OCI-LY7 (cell line): ENCODE data around the gene IL1RAPL2. TPM values are rescaled to one million over a fixed set of nuclear protein-coding genes. Genes with fewer than 3 reads are reported as not detected.

ENCODE experiments used
- BruUV-seq: library from RNA; stranded (reverse); fragments of 400-500 nt; replicated peaks from 2 replicates; lab custom pipeline; 2021; lab: Mats Ljungman, UMichigan
- CTCF ChIA-PET: fragments of 300-600 bp; sonication (Branson Sonifier 250); formaldehyde crosslinking; loops from one replicate; lab custom pipeline; 2022; ENCODE audit warnings: antibody characterized with exemption; ENCODE audit not compliant: unreplicated experiment; lab: Charles Lee
- POLR2A ChIA-PET: fragments of 300-600 bp; sonication (Branson Sonifier 250); formaldehyde crosslinking; loops from one replicate; lab custom pipeline; 2022; ENCODE audit warnings: antibody characterized with exemption; lab: Charles Lee
- DNase-seq: peaks from one replicate; pipeline ENCODE4 v3.0.0-alpha.2; 2015; ENCODE audit warnings: low spot score
- H2AFZ ChIP-seq: fragments of 200-600 bp; sonication (generic), shearing (Covaris generic); 2 replicates; pipeline ENCODE4 v1.6.1; 2014; ENCODE audit warnings: mild to moderate bottlenecking, antibody characterized with exemption, low read length, moderate library complexity
- H3K27ac ChIP-seq: fragments of 200-600 bp; sonication (generic); 2 replicates; pipeline ENCODE4 v1.5.1; 2014; ENCODE audit warnings: mixed run types, low read depth, mild to moderate bottlenecking, moderate library complexity, low read length, inconsistent platforms; ENCODE audit not compliant: poor library complexity, severe bottlenecking
- H3K36me3 ChIP-seq: fragments of 200-600 bp; sonication (generic); 2 replicates; pipeline ENCODE4 v1.6.1; 2014; ENCODE audit warnings: mild to moderate bottlenecking, antibody characterized with exemption, low read length, moderate library complexity, mixed read lengths; ENCODE audit not compliant: insufficient read depth
- H3K4me1 ChIP-seq: fragments of 200-600 bp; sonication (generic); 2 replicates; pipeline ENCODE4 v1.5.1; 2014; ENCODE audit warnings: mild to moderate bottlenecking, low read length; ENCODE audit not compliant: insufficient read depth, poor library complexity, severe bottlenecking
- H3K4me2 ChIP-seq: fragments of 200-600 bp; sonication (generic); 2 replicates; pipeline ENCODE4 v1.6.1; 2014; ENCODE audit warnings: mild to moderate bottlenecking, low read length
- H3K4me3 ChIP-seq: fragments of 200-600 bp; sonication (generic); 2 replicates; pipeline ENCODE4 v1.5.1; 2014; ENCODE audit warnings: mild to moderate bottlenecking, low read depth, low read length; ENCODE audit not compliant: poor library complexity, severe bottlenecking
- H3K79me2 ChIP-seq: fragments of 200-600 bp; sonication (generic); 2 replicates; pipeline ENCODE4 v1.6.1; 2016; ENCODE audit warnings: low read depth, mild to moderate bottlenecking, low read length, moderate library complexity, mixed read lengths; ENCODE audit not compliant: insufficient read depth
- H3K9me2 ChIP-seq: fragments of 200-600 bp; sonication (generic); 2 replicates; pipeline ENCODE4 v1.6.1; 2016; ENCODE audit warnings: mild to moderate bottlenecking, low read length, mixed read lengths; ENCODE audit not compliant: insufficient read depth
- H3K9me3 ChIP-seq: fragments of 200-600 bp; sonication (generic); 2 replicates; pipeline ENCODE4 v1.6.1; 2014; ENCODE audit warnings: mild to moderate bottlenecking, mixed run types, low read length, mixed read lengths
- H4K20me1 ChIP-seq: fragments of 200-600 bp; sonication (generic); 2 replicates; pipeline ENCODE4 v1.6.1; 2014; ENCODE audit warnings: mild to moderate bottlenecking, antibody characterized with exemption, low read length, moderate library complexity, mixed read lengths; ENCODE audit not compliant: insufficient read depth
- EZH2phosphoT487 ChIP-seq: fragments of 200-600 bp; sonication (generic); IDR thresholded peaks from 2 replicates; pipeline ENCODE4 v1.6.1; 2018; ENCODE audit warnings: low read depth, borderline replicate concordance, mild to moderate bottlenecking, mixed run types, antibody characterized with exemption, low read length, moderate library complexity, mixed read lengths
- intact Hi-C: fragments of 100-400 bp; cut with micrococcal nuclease; formaldehyde crosslinking; loops from one replicate; pipeline ENCODE4 v1.10.0; 2022; ENCODE audit not compliant: unreplicated experiment
- total RNA-seq, 2 experiments: library from RNA; depleted of rRNA in 1 of 2; stranded (reverse); fragments of >200 nt in 1 of 2; shearing (Covaris generic) in 1 of 2; gene quantifications; 2 replicates each; pipeline ENCODE4 v1.2.3, GENCODE V29; 2014 to 2022
- TF ChIP-seq, protein P1 (sequence below): fragments of 200-600 bp; sonication (generic); conservative IDR thresholded peaks from 2 replicates; pipeline ENCODE4 v1.5.1; 2014; ENCODE audit warnings: mild to moderate bottlenecking, antibody characterized with exemption, low read length, moderate library complexity, mixed read lengths

Gene IL1RAPL2
- total RNA-seq, 2 experiments from 2014 or later, result not detected

DNA sequence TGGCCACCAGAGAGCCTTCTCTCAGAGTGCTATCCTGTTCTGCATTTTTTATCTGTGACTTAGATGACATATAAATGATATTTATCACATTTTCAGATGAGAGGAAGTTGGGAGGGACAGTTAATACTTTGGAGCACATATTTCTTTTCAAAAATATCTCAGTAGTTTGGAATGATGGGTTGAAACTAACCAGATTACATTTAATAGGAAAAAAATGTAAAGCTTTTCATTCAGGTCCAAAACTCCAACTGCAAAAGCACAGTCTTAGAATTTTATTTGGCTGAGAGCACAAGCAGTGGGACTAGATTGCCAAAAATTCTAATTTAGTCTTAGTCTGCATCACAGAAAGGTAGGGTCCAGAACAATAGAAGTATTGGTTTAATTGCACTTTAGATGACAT, 902.7 kb downstream of the IL1RAPL2 start:
- no peaks in the 10 kb centered on the region for H3K9me2 ChIP-seq
- no peak overlapping the region for H3K4me2 ChIP-seq
- no peak for TF ChIP-seq EZH2phosphoT487
- TF ChIP-seq, protein P1, sequence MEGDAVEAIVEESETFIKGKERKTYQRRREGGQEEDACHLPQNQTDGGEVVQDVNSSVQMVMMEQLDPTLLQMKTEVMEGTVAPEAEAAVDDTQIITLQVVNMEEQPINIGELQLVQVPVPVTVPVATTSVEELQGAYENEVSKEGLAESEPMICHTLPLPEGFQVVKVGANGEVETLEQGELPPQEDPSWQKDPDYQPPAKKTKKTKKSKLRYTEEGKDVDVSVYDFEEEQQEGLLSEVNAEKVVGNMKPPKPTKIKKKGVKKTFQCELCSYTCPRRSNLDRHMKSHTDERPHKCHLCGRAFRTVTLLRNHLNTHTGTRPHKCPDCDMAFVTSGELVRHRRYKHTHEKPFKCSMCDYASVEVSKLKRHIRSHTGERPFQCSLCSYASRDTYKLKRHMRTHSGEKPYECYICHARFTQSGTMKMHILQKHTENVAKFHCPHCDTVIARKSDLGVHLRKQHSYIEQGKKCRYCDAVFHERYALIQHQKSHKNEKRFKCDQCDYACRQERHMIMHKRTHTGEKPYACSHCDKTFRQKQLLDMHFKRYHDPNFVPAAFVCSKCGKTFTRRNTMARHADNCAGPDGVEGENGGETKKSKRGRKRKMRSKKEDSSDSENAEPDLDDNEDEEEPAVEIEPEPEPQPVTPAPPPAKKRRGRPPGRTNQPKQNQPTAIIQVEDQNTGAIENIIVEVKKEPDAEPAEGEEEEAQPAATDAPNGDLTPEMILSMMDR, result no peak
- H2AFZ ChIP-seq, result no peak overlapping the region
- no peaks in the 10 kb centered on the region for H3K4me1 ChIP-seq
- H3K4me3 ChIP-seq, result no peak overlapping the region
- ChIA-PET CTCF (no interaction called here), POLR2A (no interaction called here)
- intact Hi-C loops, result no loop called here
- H3K36me3 ChIP-seq, result no peaks in the 10 kb centered on the region
- H4K20me1 ChIP-seq, result no peaks in the 10 kb centered on the region
- no TSS peak for BruUV-seq
- DNase-seq, result no peak
- no peaks in the 10 kb centered on the region for H3K9me3 ChIP-seq
- H3K79me2 ChIP-seq, result no peaks in the 10 kb centered on the region
- no peak overlapping the region for H3K27ac ChIP-seq

DNA sequence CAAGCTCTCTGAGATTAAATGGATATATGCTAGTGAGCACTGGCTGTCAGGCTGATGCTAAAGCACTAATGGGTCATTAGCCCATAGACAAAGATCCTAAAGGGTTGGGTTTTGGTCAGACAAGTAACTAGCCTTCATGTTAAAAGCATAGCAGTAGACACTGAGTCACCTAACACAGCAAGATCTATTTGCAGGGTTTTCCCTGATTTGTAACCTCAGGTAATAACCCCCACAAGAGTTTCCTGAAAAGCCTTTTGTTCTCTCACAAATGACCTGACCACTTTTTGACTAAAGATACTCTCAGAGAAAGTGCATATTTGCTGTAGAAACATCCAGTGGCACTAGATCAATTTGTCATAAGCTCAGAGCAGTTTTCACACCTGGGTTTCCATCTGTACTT, 905.6 kb downstream of the IL1RAPL2 start:
- DNase-seq, result no peak
- no peaks in the 10 kb centered on the region for H3K9me3 ChIP-seq
- TF ChIP-seq, protein P1, result no peak
- no peak for TF ChIP-seq EZH2phosphoT487
- no peak overlapping the region for H3K4me3 ChIP-seq
- no peaks in the 10 kb centered on the region for H4K20me1 ChIP-seq
- H3K4me1 ChIP-seq, result no peaks in the 10 kb centered on the region
- H3K79me2 ChIP-seq, result no peaks in the 10 kb centered on the region
- no peaks in the 10 kb centered on the region for H3K9me2 ChIP-seq
- no peaks in the 10 kb centered on the region for H3K36me3 ChIP-seq
- ChIA-PET POLR2A (no interaction called here), CTCF (no interaction called here)
- no peak overlapping the region for H2AFZ ChIP-seq
- BruUV-seq, result no TSS peak
- H3K27ac ChIP-seq, result no peak overlapping the region
- intact Hi-C loops, result no loop called here
- no peak overlapping the region for H3K4me2 ChIP-seq

DNA sequence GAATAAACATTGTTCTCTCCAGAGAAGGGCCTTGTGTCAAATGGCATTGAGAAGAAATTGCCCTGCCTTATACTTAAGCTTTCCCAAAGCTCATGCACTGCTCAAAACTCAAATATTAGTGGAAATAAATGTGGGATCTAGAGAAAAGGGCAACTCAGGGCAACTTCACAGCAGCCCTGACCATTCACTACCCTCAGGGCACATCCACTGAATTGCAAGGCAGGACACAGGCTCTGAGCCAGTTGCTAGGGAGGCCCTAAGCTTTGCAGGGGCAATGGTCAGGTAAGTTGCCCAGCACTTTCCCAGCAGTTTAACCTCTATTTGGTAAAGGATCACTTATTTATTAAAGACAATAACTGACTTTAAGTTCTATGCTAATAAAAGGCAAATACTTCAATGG, 909.8 kb downstream of the IL1RAPL2 start:
- no peaks in the 10 kb centered on the region for H3K4me1 ChIP-seq
- no peaks in the 10 kb centered on the region for H3K9me2 ChIP-seq
- BruUV-seq, result no TSS peak
- H3K4me3 ChIP-seq, result no peak overlapping the region
- H3K79me2 ChIP-seq, result no peaks in the 10 kb centered on the region
- no peaks in the 10 kb centered on the region for H3K36me3 ChIP-seq
- ChIA-PET CTCF (no interaction called here), POLR2A (no interaction called here)
- H4K20me1 ChIP-seq, result no peaks in the 10 kb centered on the region
- no peak overlapping the region for H3K27ac ChIP-seq
- TF ChIP-seq, protein P1, result no peak
- no peak for TF ChIP-seq EZH2phosphoT487
- intact Hi-C loops, result no loop called here
- no peak for DNase-seq
- no peak overlapping the region for H3K4me2 ChIP-seq
- no peak overlapping the region for H2AFZ ChIP-seq
- H3K9me3 ChIP-seq, result no peaks in the 10 kb centered on the region
